ENCODE data around the gene PVRIG. TPM values are rescaled to one million over a fixed set of nuclear protein-coding genes. Genes with fewer than 3 reads are reported as not detected.
"Not testable (repeated sequence)": the region's sequence is repeated elsewhere in the genome, so short reads cannot be mapped to it uniquely, and the experiment has no call there.

The PVRIG gene
- total RNA-seq, 2 experiments from 2014 or later, result 86.1 to 86.2 TPM

- POLR2A ChIA-PET, result interaction anchor here (0.5 to 5.9 kb wide), 14 partner anchors 10 to 215 kb away, joined by 3 to 45 read pairs (median 4); partner anchors contain the start of genes AP4M1, GPC2, MCM7 and STAG3
- H3K36me3 Mint-ChIP-seq, result peaks cover 38% of the 10 kb centered on the region
- no peaks in the 10 kb centered on the region for H3K27me3 Mint-ChIP-seq
- H3K4me1 Mint-ChIP-seq, result peaks cover 46% of the 10 kb centered on the region
- DNase-seq, result no peak
- peak overlapping the region; percentile 94 for H3K4me3 Mint-ChIP-seq
- H3K9me3 Mint-ChIP-seq, result no peaks in the 10 kb centered on the region
- ATAC-seq (ENCODE audit: low read depth), result no peak
- H3K27ac Mint-ChIP-seq, result peak overlapping the region; percentile 99
Observed at GRCh38 chr7:100221767-100222444, 2.2 kb downstream of the PVRIG start.

- no peaks in the 10 kb centered on the region for H3K27me3 Mint-ChIP-seq
- H3K36me3 Mint-ChIP-seq, result peaks cover 38% of the 10 kb centered on the region
- H3K9me3 Mint-ChIP-seq, result no peaks in the 10 kb centered on the region
- ATAC-seq (ENCODE audit: low read depth) (no peak), DNase-seq (no peak)
- H3K27ac Mint-ChIP-seq, result peak overlapping the region; percentile 99
- peaks cover 43% of the 10 kb centered on the region for H3K4me1 Mint-ChIP-seq
- POLR2A ChIA-PET, result interaction anchor here (0.7 to 5.9 kb wide), 9 partner anchors 9 to 214 kb away, joined by 3 to 45 read pairs (median 4); partner anchors contain the start of genes GPC2, STAG3 and ZCWPW1
- peak overlapping the region; percentile 94 for H3K4me3 Mint-ChIP-seq
Observed at GRCh38 chr7:100222445-100223132, 2.8 kb downstream of the PVRIG start.

GRCh38 chr7:100223376-100223927, 3.7 kb downstream of the PVRIG start:
- H3K4me3 Mint-ChIP-seq, result peak overlapping the region; percentile 94
- not testable (repeated sequence) for ATAC-seq (ENCODE audit: low read depth); DNase-seq; H3K9me3 Mint-ChIP-seq; H3K27me3 Mint-ChIP-seq
- peak overlapping the region; percentile 99 for H3K27ac Mint-ChIP-seq
- POLR2A ChIA-PET, result interaction anchor here (1.0 to 1.1 kb wide), 2 partner anchors 33 to 58 kb away, joined by 4 to 5 read pairs; no protein-coding TSS in a partner anchor
- H3K36me3 Mint-ChIP-seq, result peaks cover 40% of the 10 kb centered on the region
- H3K4me1 Mint-ChIP-seq, result peaks cover 45% of the 10 kb centered on the region

- H3K36me3 Mint-ChIP-seq, result peaks cover 37% of the 10 kb centered on the region
- POLR2A ChIA-PET; H3K27me3 Mint-ChIP-seq; H3K9me3 Mint-ChIP-seq; DNase-seq; ATAC-seq (ENCODE audit: low read depth): not testable (repeated sequence)
- H3K4me3 Mint-ChIP-seq, result peak overlapping the region; percentile 94
- H3K4me1 Mint-ChIP-seq, result peaks cover 38% of the 10 kb centered on the region
- peak overlapping the region; percentile 99 for H3K27ac Mint-ChIP-seq
Observed at GRCh38 chr7:100224891-100225290, 5.1 kb downstream of the PVRIG start.

GRCh38 chr7:100234660-100235317, 15.0 kb downstream of the PVRIG start:
- POLR2A ChIA-PET; H3K27ac Mint-ChIP-seq; DNase-seq; H3K27me3 Mint-ChIP-seq; H3K4me3 Mint-ChIP-seq; H3K9me3 Mint-ChIP-seq; ATAC-seq (ENCODE audit: low read depth): not testable (repeated sequence)
- H3K4me1 Mint-ChIP-seq, result peaks cover 23% of the 10 kb centered on the region
- H3K36me3 Mint-ChIP-seq, result peaks cover 33% of the 10 kb centered on the region

- H3K36me3 Mint-ChIP-seq, H3K27ac Mint-ChIP-seq, POLR2A ChIA-PET: not testable (repeated sequence)
Observed at GRCh38 chr7:100239975-100240374, 20.2 kb downstream of the PVRIG start.

GRCh38 chr7:100243385-100243784, 23.6 kb downstream of the PVRIG start:
- DNase-seq, H3K9me3 Mint-ChIP-seq, H3K36me3 Mint-ChIP-seq, POLR2A ChIA-PET, H3K27me3 Mint-ChIP-seq: not testable (repeated sequence)
- ATAC-seq (ENCODE audit: low read depth), result peak; percentile 48
- H3K4me3 Mint-ChIP-seq, result peak overlapping the region; percentile 29
- H3K4me1 Mint-ChIP-seq, result peaks cover 19% of the 10 kb centered on the region
- peak overlapping the region; percentile 49 for H3K27ac Mint-ChIP-seq

More at GRCh38 chr7:100239975-100240374, 20.2 kb downstream of the PVRIG start:
- H3K9me3 Mint-ChIP-seq, DNase-seq, H3K4me3 Mint-ChIP-seq, H3K27me3 Mint-ChIP-seq: not testable (repeated sequence)
- ATAC-seq (ENCODE audit: low read depth), result peak; percentile 19
- H3K4me1 Mint-ChIP-seq, result peaks cover 21% of the 10 kb centered on the region

- DNase-seq; ATAC-seq (ENCODE audit: low read depth); POLR2A ChIA-PET; H3K4me3 Mint-ChIP-seq; H3K36me3 Mint-ChIP-seq; H3K27me3 Mint-ChIP-seq; H3K9me3 Mint-ChIP-seq: not testable (repeated sequence)
- Mint-ChIP-seq H3K4me1 (peaks cover 12% of the 10 kb centered on the region), H3K27ac (peak overlapping the region; percentile 26)
Observed at GRCh38 chr7:100244988-100245605, 25.3 kb downstream of the PVRIG start.

- H3K9me3 Mint-ChIP-seq; H3K27ac Mint-ChIP-seq; DNase-seq; H3K27me3 Mint-ChIP-seq; POLR2A ChIA-PET; H3K4me3 Mint-ChIP-seq; H3K36me3 Mint-ChIP-seq; ATAC-seq (ENCODE audit: low read depth): not testable (repeated sequence)
- peaks cover 12% of the 10 kb centered on the region for H3K4me1 Mint-ChIP-seq
Observed at GRCh38 chr7:100246121-100246864, 26.5 kb downstream of the PVRIG start.

GRCh38 chr7:100246865-100247137, 27.1 kb downstream of the PVRIG start:
- DNase-seq; H3K4me3 Mint-ChIP-seq; ATAC-seq (ENCODE audit: low read depth); H3K36me3 Mint-ChIP-seq; H3K9me3 Mint-ChIP-seq; H3K27ac Mint-ChIP-seq; POLR2A ChIA-PET; H3K27me3 Mint-ChIP-seq: not testable (repeated sequence)
- peaks cover 12% of the 10 kb centered on the region for H3K4me1 Mint-ChIP-seq

GRCh38 chr7:100247152-100247757, 27.5 kb downstream of the PVRIG start:
- ATAC-seq (ENCODE audit: low read depth), result peak; percentile 20
- no peak overlapping the region for H3K27ac Mint-ChIP-seq

GRCh38 chr7:100248483-100248882, 28.7 kb downstream of the PVRIG start:
- Mint-ChIP-seq H3K27ac (no peak overlapping the region), H3K27me3 (no peaks in the 10 kb centered on the region), H3K36me3 (no peaks in the 10 kb centered on the region), H3K4me3 (no peak overlapping the region), H3K9me3 (no peaks in the 10 kb centered on the region), H3K4me1 (peaks cover 6% of the 10 kb centered on the region)
- DNase-seq, result no peak
- POLR2A ChIA-PET, result no interaction called here
- ATAC-seq (ENCODE audit: low read depth), result no peak

More at GRCh38 chr7:100247152-100247757, 27.5 kb downstream of the PVRIG start:
- Mint-ChIP-seq H3K27me3 (no peaks in the 10 kb centered on the region), H3K9me3 (no peaks in the 10 kb centered on the region), H3K4me1 (peaks cover 12% of the 10 kb centered on the region), H3K36me3 (no peaks in the 10 kb centered on the region), H3K4me3 (no peak overlapping the region)
- POLR2A ChIA-PET, result no interaction called here
- DNase-seq, result no peak
